Measurements from ENCODE around the gene MED15. TPM values are rescaled to one million over a fixed set of nuclear protein-coding genes. Genes with fewer than 3 reads are reported as not detected.

The MED15 gene
- total and polyA plus RNA-seq, 2 experiments from 2014 or later = 45.1 to 45.3 TPM

DNA sequence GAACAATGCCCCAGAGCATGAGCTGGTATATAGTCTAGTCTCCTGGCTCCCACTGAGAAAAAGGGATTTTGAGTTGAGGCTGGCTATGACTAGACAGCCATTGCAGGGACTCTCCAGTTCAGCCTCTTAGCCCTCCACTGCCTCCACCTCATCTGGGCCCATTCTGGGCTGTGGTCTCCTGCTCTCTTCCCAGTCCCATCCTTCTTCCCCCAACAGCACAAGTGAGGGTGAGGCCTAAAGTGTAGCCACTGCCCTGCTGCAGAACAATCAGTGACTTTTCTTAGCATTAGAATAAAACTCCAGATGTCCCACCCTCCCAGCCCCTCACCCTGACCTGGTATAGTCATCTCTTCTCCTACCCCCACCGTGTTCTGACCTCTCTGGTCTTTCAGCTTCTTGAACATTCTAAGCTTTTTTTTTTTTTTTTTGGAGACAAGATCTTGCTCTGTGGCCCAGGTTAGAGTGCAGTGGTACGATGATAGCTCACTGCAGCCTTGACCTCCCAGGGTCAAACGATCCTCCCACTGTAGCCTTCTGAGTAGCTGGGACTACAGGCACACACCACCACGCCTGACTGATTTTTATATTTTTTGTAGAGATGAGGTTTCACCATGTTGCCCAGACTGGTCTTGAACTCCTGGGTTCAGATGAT is 4.3 kb downstream of the MED15 start:
- Histone ChIP-seq H3K4me1 (ENCODE audit: low read depth) (peaks cover 22% of the 10 kb centered on the region), H3K36me3 (no peaks in the 10 kb centered on the region), H3K27ac (no peak overlapping the region), H3K9me3 (ENCODE audit: low read depth) (no peaks in the 10 kb centered on the region), H3K4me3 (no peak overlapping the region), H3K27me3 (no peaks in the 10 kb centered on the region)
- TF ChIP-seq, protein P1, sequence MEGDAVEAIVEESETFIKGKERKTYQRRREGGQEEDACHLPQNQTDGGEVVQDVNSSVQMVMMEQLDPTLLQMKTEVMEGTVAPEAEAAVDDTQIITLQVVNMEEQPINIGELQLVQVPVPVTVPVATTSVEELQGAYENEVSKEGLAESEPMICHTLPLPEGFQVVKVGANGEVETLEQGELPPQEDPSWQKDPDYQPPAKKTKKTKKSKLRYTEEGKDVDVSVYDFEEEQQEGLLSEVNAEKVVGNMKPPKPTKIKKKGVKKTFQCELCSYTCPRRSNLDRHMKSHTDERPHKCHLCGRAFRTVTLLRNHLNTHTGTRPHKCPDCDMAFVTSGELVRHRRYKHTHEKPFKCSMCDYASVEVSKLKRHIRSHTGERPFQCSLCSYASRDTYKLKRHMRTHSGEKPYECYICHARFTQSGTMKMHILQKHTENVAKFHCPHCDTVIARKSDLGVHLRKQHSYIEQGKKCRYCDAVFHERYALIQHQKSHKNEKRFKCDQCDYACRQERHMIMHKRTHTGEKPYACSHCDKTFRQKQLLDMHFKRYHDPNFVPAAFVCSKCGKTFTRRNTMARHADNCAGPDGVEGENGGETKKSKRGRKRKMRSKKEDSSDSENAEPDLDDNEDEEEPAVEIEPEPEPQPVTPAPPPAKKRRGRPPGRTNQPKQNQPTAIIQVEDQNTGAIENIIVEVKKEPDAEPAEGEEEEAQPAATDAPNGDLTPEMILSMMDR (IDR thresholded peaks at IDR 0.05; ENCODE audit: low read depth, low read length) = no peak
- no peak for DNase-seq (ENCODE audit: low read depth in 1 of 2, low spot score in 1 of 2)

DNA sequence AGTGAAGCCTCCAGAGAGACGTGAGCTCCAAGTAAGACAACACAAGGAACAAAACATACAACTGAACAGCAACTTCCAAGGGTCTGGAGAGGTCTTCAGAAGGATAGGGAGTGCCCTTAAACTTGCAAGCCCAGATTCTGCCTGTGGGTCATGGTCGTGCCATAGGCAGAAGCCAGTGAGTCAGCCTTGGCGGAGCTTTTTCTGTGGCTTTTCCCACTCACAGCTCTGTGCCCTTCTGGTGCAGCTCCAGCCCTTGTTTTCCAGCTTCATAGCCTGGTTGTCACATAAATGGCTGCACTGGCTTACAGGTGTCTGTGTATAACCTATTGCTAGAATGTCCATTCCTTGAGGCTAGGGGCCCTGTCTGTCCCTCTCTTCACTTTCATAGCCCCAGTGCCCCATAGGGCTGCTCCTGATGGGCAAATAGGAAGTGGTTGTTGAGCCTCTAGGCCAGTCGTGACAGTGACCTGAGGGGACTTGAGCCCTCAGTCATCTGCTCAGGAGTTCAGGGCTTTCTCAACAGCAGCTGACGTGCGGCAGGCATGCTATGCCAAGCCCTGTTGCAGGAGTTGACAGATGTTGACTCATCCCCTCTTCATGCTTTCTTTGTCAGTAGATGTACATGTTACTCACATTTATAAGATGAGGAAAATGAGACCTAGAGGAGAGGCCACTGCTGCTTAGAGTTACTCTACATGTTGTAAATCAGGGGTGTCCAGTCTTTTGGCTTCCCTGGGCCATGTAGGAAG is 7.4 kb downstream of the MED15 start:
- TF ChIP-seq, protein P1 (IDR thresholded peaks at IDR 0.05; ENCODE audit: low read depth, low read length) = no peak
- Histone ChIP-seq H3K4me1 (ENCODE audit: low read depth) (peaks cover 22% of the 10 kb centered on the region), H3K27ac (no peak overlapping the region), H3K36me3 (no peaks in the 10 kb centered on the region), H3K9me3 (ENCODE audit: low read depth) (no peaks in the 10 kb centered on the region), H3K4me3 (no peak overlapping the region), H3K27me3 (no peaks in the 10 kb centered on the region)
- DNase-seq (ENCODE audit: low read depth in 1 of 2, low spot score in 1 of 2) = peak in 1 of 2 donors; percentile 81

DNA sequence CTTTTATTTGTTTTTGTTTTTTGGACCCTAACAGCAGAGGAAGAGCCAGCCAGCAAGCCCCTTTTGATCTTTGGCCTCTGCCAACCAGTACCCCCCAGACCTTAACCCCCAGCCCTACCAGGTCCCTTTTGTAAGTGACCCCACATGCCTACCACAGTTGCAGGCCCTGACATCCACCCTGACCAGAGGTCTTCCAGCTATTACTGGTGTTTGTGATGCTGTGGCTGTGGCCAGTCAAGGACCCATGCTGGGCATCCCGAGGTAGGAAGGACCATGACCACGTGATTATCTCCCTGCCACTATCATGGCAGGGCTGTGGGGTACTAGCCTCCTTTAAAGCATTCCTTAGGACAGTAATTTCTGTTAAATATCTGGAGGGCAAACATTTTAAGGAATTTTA is 9.0 kb downstream of the MED15 start:
- H3K9me3 ChIP-seq (ENCODE audit: low read depth) = no peaks in the 10 kb centered on the region
- peak overlapping the region; percentile 64 for H3K27ac ChIP-seq

DNA sequence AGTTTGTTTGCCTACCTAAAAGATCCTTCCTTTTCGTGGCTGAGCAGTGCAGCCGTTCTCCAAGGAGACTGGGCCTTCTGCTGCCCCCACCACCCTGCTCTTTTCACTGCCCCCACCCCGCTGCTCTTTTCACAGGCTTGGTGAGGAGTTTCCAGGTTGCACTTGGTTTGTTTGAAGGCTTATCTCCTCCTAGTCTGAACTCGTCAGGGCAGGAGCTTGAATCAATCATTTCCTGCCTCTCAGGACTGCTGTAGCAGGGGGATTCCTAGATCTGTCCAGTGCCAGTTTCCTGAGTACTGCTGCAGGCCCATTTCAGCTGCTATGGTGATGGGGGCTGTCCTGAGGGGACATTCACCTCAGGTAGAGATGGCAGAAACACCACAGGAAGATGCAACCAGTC is 10.0 kb downstream of the MED15 start:
- no peaks in the 10 kb centered on the region for H3K9me3 ChIP-seq (ENCODE audit: low read depth)
- no peak overlapping the region for H3K4me3 ChIP-seq
- peak overlapping the region; percentile 64 for H3K27ac ChIP-seq
- no peaks in the 10 kb centered on the region for H3K27me3 ChIP-seq
- TF ChIP-seq, protein P1 (IDR thresholded peaks at IDR 0.05; ENCODE audit: low read depth, low read length) = no peak
- H3K4me1 ChIP-seq (ENCODE audit: low read depth) = peaks cover 13% of the 10 kb centered on the region
- DNase-seq (ENCODE audit: low read depth in 1 of 2, low spot score in 1 of 2) = no peak
- H3K36me3 ChIP-seq = no peaks in the 10 kb centered on the region

More for the DNA sequence above, 9.0 kb downstream of the MED15 start:
- Histone ChIP-seq H3K27me3 (no peaks in the 10 kb centered on the region), H3K4me1 (ENCODE audit: low read depth) (peaks cover 13% of the 10 kb centered on the region), H3K4me3 (no peak overlapping the region), H3K36me3 (no peaks in the 10 kb centered on the region)
- DNase-seq (ENCODE audit: low read depth in 1 of 2, low spot score in 1 of 2) = no peak
- TF ChIP-seq, protein P1 (IDR thresholded peaks at IDR 0.05; ENCODE audit: low read depth, low read length) = no peak

DNA sequence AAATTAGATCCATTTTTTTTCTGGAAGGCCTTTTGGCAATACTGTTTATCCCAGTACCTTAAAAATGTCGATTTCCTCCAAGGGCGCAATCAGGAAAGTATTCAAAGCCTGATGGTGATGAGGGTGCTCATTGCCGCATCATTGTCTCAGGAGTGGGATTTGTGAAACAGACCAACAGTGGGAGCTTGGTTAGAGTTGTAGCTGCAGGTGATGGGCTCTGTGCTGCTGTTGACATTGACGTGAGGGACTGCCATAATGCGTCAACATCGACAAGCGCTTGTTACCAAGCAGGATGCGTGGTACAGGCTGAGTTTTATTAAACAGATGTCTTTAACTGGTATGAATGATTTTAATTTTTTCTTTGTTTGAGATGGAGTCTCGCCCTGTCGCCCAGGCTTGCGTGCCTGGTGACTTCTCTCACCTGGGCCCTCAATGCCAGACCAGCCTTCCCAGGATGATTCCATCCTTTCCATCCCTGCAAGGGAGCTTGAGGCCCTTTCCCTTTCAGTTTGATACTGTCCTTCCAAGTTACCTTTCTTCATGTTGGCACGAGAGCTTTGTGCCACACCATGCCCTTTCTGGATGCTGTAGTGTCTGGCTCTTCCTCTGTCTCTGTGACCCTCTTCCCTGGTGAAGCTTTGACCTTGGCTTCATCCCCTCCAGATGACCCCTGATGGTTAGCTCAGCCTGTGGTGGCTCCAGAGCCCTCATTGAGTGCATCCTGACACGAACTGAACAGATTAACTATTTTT is 10.6 kb downstream of the MED15 start:
- Histone ChIP-seq H3K27ac (peak overlapping the region; percentile 64), H3K27me3 (no peaks in the 10 kb centered on the region), H3K9me3 (ENCODE audit: low read depth) (no peaks in the 10 kb centered on the region), H3K36me3 (no peaks in the 10 kb centered on the region), H3K4me3 (no peak overlapping the region), H3K4me1 (ENCODE audit: low read depth) (peaks cover 19% of the 10 kb centered on the region)
- TF ChIP-seq, protein P1 (IDR thresholded peaks at IDR 0.05; ENCODE audit: low read depth, low read length) = no peak
- no peak for DNase-seq (ENCODE audit: low read depth in 1 of 2, low spot score in 1 of 2)

Measured in cardiac muscle cell (in vitro differentiated cells and primary cell).